Measurements from ENCODE around the gene AOPEP.

- TF ChIP-seq CTCF (conservative IDR thresholded peaks at IDR 0.05 in 1 of 2, IDR thresholded peaks at IDR 0.05 in 1 of 2; ENCODE audit: low read depth in 1 of 2, low read length in 2 of 2) (no peak), EZH2 (IDR thresholded peaks at IDR 0.05; ENCODE audit: low read length, missing control alignments) (no peak)
Observed at GRCh38 chr9:94729199-94729598, 2.7 kb downstream of the AOPEP start.
